Rectal smooth muscle tissue (tissue), 1 donor: ENCODE measurements around the gene DDX3X.
A peak's percentile ranks its signal among the peaks of the same experiment; 100 is the strongest.

Experiments used
- H3K27ac ChIP-seq: one replicate; pipeline ENCODE4 v1.7.0; 2013; ENCODE audit warnings: low read depth, low read length, inconsistent platforms
- H3K27me3 ChIP-seq: one replicate; pipeline ENCODE4 v1.7.0; 2013; ENCODE audit warnings: low read length; ENCODE audit not compliant: control insufficient read depth, insufficient read depth
- H3K36me3 ChIP-seq: one replicate; pipeline ENCODE4 v1.7.0; 2013; ENCODE audit warnings: low read length; ENCODE audit not compliant: control insufficient read depth, insufficient read depth
- H3K4me1 ChIP-seq: one replicate; pipeline ENCODE4 v1.7.0; 2013; ENCODE audit warnings: low read length; ENCODE audit not compliant: control insufficient read depth, insufficient read depth
- H3K4me3 ChIP-seq: one replicate; pipeline ENCODE4 v1.7.0; 2013; ENCODE audit warnings: low read length
- H3K9ac ChIP-seq: one replicate; pipeline ENCODE4 v1.7.0; 2013; ENCODE audit warnings: low read length

DDX3X gene

GRCh38 chrX:41332408-41333002 is 1.5 kb upstream of the DDX3X start:
- peak overlapping the region; percentile 97 for H3K9ac ChIP-seq
- H3K4me1 ChIP-seq, result peaks cover 2% of the 10 kb centered on the region
- H3K4me3 ChIP-seq, result peak overlapping the region; percentile 92
- no peaks in the 10 kb centered on the region for H3K36me3 ChIP-seq
- peak overlapping the region; percentile 99 for H3K27ac ChIP-seq
- H3K27me3 ChIP-seq, result no peaks in the 10 kb centered on the region

GRCh38 chrX:41333003-41333743 is 789 bp upstream of the DDX3X start:
- Histone ChIP-seq H3K36me3 (no peaks in the 10 kb centered on the region), H3K27me3 (no peaks in the 10 kb centered on the region), H3K9ac (peak overlapping the region; percentile 97), H3K4me1 (peaks cover 7% of the 10 kb centered on the region), H3K4me3 (peak overlapping the region; percentile 92), H3K27ac (peak overlapping the region; percentile 99)

- H3K27ac ChIP-seq, result peak overlapping the region; percentile 99
- H3K4me3 ChIP-seq, result peak overlapping the region; percentile 92
- no peaks in the 10 kb centered on the region for H3K27me3 ChIP-seq
- H3K9ac ChIP-seq, result peak overlapping the region; percentile 97
- H3K36me3 ChIP-seq, result peaks cover 2% of the 10 kb centered on the region
- peaks cover 12% of the 10 kb centered on the region for H3K4me1 ChIP-seq
These were observed 618 bp downstream of the DDX3X start for GRCh38 chrX:41334363-41335197.

GRCh38 chrX:41335198-41335957 is 1.4 kb downstream of the DDX3X start:
- Histone ChIP-seq H3K9ac (peak overlapping the region; percentile 74), H3K4me3 (peak overlapping the region; percentile 92), H3K36me3 (peaks cover 5% of the 10 kb centered on the region), H3K4me1 (peaks cover 16% of the 10 kb centered on the region), H3K27ac (peak overlapping the region; percentile 99), H3K27me3 (no peaks in the 10 kb centered on the region)

- Histone ChIP-seq H3K4me1 (peaks cover 16% of the 10 kb centered on the region), H3K9ac (no peak overlapping the region), H3K27me3 (no peaks in the 10 kb centered on the region), H3K27ac (no peak overlapping the region), H3K4me3 (peak overlapping the region; percentile 92), H3K36me3 (peaks cover 5% of the 10 kb centered on the region)
These were observed 2.0 kb downstream of the DDX3X start for GRCh38 chrX:41335958-41336331.

GRCh38 chrX:41336447-41336846 is 2.5 kb downstream of the DDX3X start:
- peaks cover 7% of the 10 kb centered on the region for H3K36me3 ChIP-seq
- H3K4me1 ChIP-seq, result peaks cover 16% of the 10 kb centered on the region
- no peak overlapping the region for H3K9ac ChIP-seq
- no peaks in the 10 kb centered on the region for H3K27me3 ChIP-seq
- H3K4me3 ChIP-seq, result peak overlapping the region; percentile 92
- no peak overlapping the region for H3K27ac ChIP-seq

GRCh38 chrX:41337140-41337539 is 3.2 kb downstream of the DDX3X start:
- H3K36me3 ChIP-seq, result peaks cover 14% of the 10 kb centered on the region
- no peaks in the 10 kb centered on the region for H3K27me3 ChIP-seq
- H3K9ac ChIP-seq, result no peak overlapping the region
- no peak overlapping the region for H3K4me3 ChIP-seq
- no peak overlapping the region for H3K27ac ChIP-seq
- H3K4me1 ChIP-seq, result peaks cover 16% of the 10 kb centered on the region

GRCh38 chrX:41338436-41338835 is 4.5 kb downstream of the DDX3X start:
- peaks cover 19% of the 10 kb centered on the region for H3K36me3 ChIP-seq
- H3K27ac ChIP-seq, result no peak overlapping the region
- H3K9ac ChIP-seq, result no peak overlapping the region
- peaks cover 16% of the 10 kb centered on the region for H3K4me1 ChIP-seq
- H3K27me3 ChIP-seq, result no peaks in the 10 kb centered on the region
- H3K4me3 ChIP-seq, result no peak overlapping the region

- Histone ChIP-seq H3K36me3 (peaks cover 23% of the 10 kb centered on the region), H3K4me1 (peaks cover 16% of the 10 kb centered on the region), H3K4me3 (no peak overlapping the region)
These were observed 5.2 kb downstream of the DDX3X start for GRCh38 chrX:41339148-41339547.

GRCh38 chrX:41344053-41344452 is 10.1 kb downstream of the DDX3X start:
- peaks cover 54% of the 10 kb centered on the region for H3K36me3 ChIP-seq
- no peak overlapping the region for H3K4me3 ChIP-seq
- H3K9ac ChIP-seq, result no peak overlapping the region
- H3K27me3 ChIP-seq, result no peaks in the 10 kb centered on the region
- H3K27ac ChIP-seq, result no peak overlapping the region
- H3K4me1 ChIP-seq, result peaks cover 5% of the 10 kb centered on the region

More at GRCh38 chrX:41339148-41339547, 5.2 kb downstream of the DDX3X start:
- H3K27ac ChIP-seq, result no peak overlapping the region
- H3K27me3 ChIP-seq, result no peaks in the 10 kb centered on the region
- H3K9ac ChIP-seq, result no peak overlapping the region

GRCh38 chrX:41347186-41347585 is 13.2 kb downstream of the DDX3X start:
- Histone ChIP-seq H3K27ac (no peak overlapping the region), H3K4me1 (no peaks in the 10 kb centered on the region), H3K4me3 (no peak overlapping the region), H3K27me3 (no peaks in the 10 kb centered on the region), H3K9ac (no peak overlapping the region), H3K36me3 (peaks cover 46% of the 10 kb centered on the region)

- H3K9ac ChIP-seq, result no peak overlapping the region
- no peaks in the 10 kb centered on the region for H3K27me3 ChIP-seq
- peaks cover 41% of the 10 kb centered on the region for H3K36me3 ChIP-seq
These were observed 14.6 kb downstream of the DDX3X start for GRCh38 chrX:41348551-41348950.

More at GRCh38 chrX:41348551-41348950, 14.6 kb downstream of the DDX3X start:
- H3K27ac ChIP-seq, result no peak overlapping the region
- H3K4me1 ChIP-seq, result no peaks in the 10 kb centered on the region
- H3K4me3 ChIP-seq, result no peak overlapping the region
